Upper lobe of left lung (tissue), 6 donors: ENCODE measurements around the gene USP47. TPM values are rescaled to one million over a fixed set of nuclear protein-coding genes. Genes with fewer than 3 reads are reported as not detected.

Experiments
- ATAC-seq, 2 donors: fragments of 200-7000 bp; cut with Tn5 transposase; one replicate each; pipeline ENCODE4 v1.9.1; 2022; ENCODE audit warnings: mild to moderate bottlenecking in 2 of 2, moderate library complexity in 2 of 2; ENCODE audit not compliant: low FRiP score in 2 of 2
- DNase-seq, 2 donors: peaks; one replicate each; pipeline ENCODE4 v3.0.0-alpha.2; 2019 to 2020
- H3K27ac ChIP-seq, 4 donors: fragments of 200-600 bp; sonication (generic); one replicate each; pipeline ENCODE4 v1.5.1; 2016 to 2019
- H3K27me3 ChIP-seq, 4 donors: fragments of 200-600 bp; sonication (generic); one replicate each; pipeline ENCODE4 v1.5.1; 2017 to 2019
- H3K36me3 ChIP-seq, 4 donors: fragments of 200-600 bp; sonication (generic); one replicate each; pipeline ENCODE4 v1.5.1; 2016 to 2019
- H3K4me1 ChIP-seq, 4 donors: fragments of 200-600 bp; sonication (generic); one replicate each; pipeline ENCODE4 v1.5.1; 2018 to 2019
- H3K4me3 ChIP-seq, 4 donors: fragments of 200-600 bp; sonication (generic); one replicate each; pipeline ENCODE4 v1.5.1; 2017 to 2019; ENCODE audit warnings: mild to moderate bottlenecking in 2 of 4, moderate library complexity in 1 of 4
- H3K9me3 ChIP-seq, 4 donors: fragments of 200-600 bp; sonication (generic); one replicate each; pipeline ENCODE4 v1.5.1; 2018 to 2019
- EP300 ChIP-seq, 4 donors: sonication (generic); formaldehyde crosslinking; IDR thresholded peaks; one replicate each; pipeline ENCODE4 v1.5.1; 2017; ENCODE audit warnings: antibody characterized with exemption in 4 of 4, control low read depth in 2 of 4
- POLR2A ChIP-seq, 4 donors: fragments of 450-650 bp; IDR thresholded peaks; one replicate each; pipeline ENCODE4 v1.5.1; 2016 to 2017; ENCODE audit warnings: antibody characterized with exemption in 4 of 4, mild to moderate bottlenecking in 2 of 4
- POLR2AphosphoS5 ChIP-seq, 2 donors: sonication (generic); formaldehyde crosslinking; IDR thresholded peaks; one replicate each; pipeline ENCODE4 v1.5.1; 2017; ENCODE audit warnings: antibody characterized with exemption in 2 of 2
- WGBS, 2 donors: methylation state at CpG; one replicate each; pipeline ENCODE4 v1.1.5; 2017 to 2018; 5-methylcytosine and 5-hydroxymethylcytosine counted together
- total RNA-seq, 6 donors: library from RNA; depleted of rRNA in 4 of 6; stranded (reverse); fragments of >200 nt in 4 of 6; gene quantifications; one replicate each; pipeline versions ENCODE4 v1.1.0 to v1.2.1, GENCODE V29; 2016 to 2021
- TF ChIP-seq, protein P1 (sequence below), 6 experiments: fragments of 450-650 bp in 4 of 6; fragments of 200-600 bp in 2 of 6; sonication (generic) in 2 of 6; IDR thresholded peaks; one replicate each; pipeline ENCODE4 v1.5.1; 2016 to 2019; ENCODE audit warnings: antibody characterized with exemption in 6 of 6
- donor health status: DM: no; HTN: no; CAD: no; lungs with moderate emphysema.
- donor health status: DM: no; HTN: yes; CAD: no; lungs with severe emphysema.

The USP47 gene
- total RNA-seq, 6 donors from 2014 or later, result 32.4 to 132 (median 79.0) TPM

DNA sequence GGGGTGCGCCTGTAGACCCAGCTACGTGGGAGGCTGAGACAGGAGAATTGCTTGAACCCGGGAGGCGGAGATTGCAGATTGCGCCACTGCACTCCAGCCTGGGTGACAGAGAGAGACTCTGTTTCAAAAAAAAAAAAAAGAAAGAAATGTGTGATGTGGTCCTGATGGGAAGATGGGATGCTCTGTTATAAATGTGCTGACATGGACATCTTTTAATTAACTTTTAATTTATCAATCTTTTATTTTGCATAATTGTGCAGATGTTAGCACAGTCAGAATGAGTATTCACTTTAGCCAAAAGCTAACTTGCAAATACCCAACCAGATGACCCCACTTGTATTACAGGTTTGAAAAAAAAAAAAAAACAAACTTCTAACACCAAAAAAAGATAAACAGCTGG, 23.8 kb upstream of the USP47 start:
- no peaks in the 10 kb centered on the region for H3K27me3 ChIP-seq
- 88 to 96% methylated on average over 5 of the region's 5 CpGs for WGBS, 2 donors
- H3K27ac ChIP-seq, result peak overlapping the region in 2 of 4 donors; percentile 40 to 65
- H3K36me3 ChIP-seq, result no peaks in the 10 kb centered on the region
- TF ChIP-seq POLR2AphosphoS5 (IDR thresholded peaks at IDR 0.05) (no peak), EP300 (IDR thresholded peaks at IDR 0.05) (no peak), POLR2A (IDR thresholded peaks at IDR 0.05) (no peak)
- TF ChIP-seq, protein P1, sequence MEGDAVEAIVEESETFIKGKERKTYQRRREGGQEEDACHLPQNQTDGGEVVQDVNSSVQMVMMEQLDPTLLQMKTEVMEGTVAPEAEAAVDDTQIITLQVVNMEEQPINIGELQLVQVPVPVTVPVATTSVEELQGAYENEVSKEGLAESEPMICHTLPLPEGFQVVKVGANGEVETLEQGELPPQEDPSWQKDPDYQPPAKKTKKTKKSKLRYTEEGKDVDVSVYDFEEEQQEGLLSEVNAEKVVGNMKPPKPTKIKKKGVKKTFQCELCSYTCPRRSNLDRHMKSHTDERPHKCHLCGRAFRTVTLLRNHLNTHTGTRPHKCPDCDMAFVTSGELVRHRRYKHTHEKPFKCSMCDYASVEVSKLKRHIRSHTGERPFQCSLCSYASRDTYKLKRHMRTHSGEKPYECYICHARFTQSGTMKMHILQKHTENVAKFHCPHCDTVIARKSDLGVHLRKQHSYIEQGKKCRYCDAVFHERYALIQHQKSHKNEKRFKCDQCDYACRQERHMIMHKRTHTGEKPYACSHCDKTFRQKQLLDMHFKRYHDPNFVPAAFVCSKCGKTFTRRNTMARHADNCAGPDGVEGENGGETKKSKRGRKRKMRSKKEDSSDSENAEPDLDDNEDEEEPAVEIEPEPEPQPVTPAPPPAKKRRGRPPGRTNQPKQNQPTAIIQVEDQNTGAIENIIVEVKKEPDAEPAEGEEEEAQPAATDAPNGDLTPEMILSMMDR (IDR thresholded peaks at IDR 0.05), result no peak
- ATAC-seq (no peak), DNase-seq (no peak)
- peaks cover 0 to 10% (median 4%) of the 10 kb centered on the region in 4 donors for H3K4me1 ChIP-seq
- no peaks in the 10 kb centered on the region for H3K9me3 ChIP-seq
- no peak overlapping the region for H3K4me3 ChIP-seq

DNA sequence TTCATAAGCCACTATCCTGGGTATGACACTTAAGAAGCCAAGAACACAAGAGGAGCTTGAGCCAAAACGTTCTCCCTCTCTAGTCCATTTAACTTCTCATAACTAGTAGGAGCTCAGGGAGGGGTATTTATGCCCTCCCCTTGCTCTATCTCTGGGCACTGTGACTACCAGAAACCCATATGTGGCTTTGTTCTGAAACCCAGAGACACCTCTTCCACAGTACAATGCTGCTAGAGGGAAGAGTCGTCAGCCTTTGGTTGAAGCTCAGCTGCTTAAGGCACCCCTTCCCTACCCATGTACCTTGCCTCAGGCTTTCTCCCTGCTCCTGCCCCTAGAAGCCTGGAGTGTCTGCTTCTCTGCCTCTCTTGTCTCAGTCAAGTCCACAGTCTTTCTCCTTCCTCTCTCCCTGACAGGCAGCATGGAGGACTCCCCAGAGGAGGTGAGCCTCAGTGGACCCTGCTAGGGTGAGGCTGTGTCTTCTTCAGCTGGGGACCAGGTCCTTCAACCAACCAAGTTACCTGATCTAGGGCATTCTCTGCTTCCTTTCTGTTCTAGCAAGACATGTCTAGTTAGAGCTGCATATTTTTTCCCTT, 23.1 kb upstream of the USP47 start:
- TF ChIP-seq, protein P1 (IDR thresholded peaks at IDR 0.05), result no peak
- TF ChIP-seq POLR2AphosphoS5 (IDR thresholded peaks at IDR 0.05) (no peak), POLR2A (IDR thresholded peaks at IDR 0.05) (no peak), EP300 (IDR thresholded peaks at IDR 0.05) (no peak)
- no peak for DNase-seq
- Histone ChIP-seq H3K27ac (no peak overlapping the region), H3K27me3 (no peaks in the 10 kb centered on the region), H3K4me1 (peaks cover 0 to 10% (median 4%) of the 10 kb centered on the region in 4 donors), H3K4me3 (no peak overlapping the region), H3K9me3 (no peaks in the 10 kb centered on the region), H3K36me3 (no peaks in the 10 kb centered on the region)
- WGBS, 2 donors, result 87 to 89% methylated on average over 2 of the region's 2 CpGs
- no peak for ATAC-seq

DNA sequence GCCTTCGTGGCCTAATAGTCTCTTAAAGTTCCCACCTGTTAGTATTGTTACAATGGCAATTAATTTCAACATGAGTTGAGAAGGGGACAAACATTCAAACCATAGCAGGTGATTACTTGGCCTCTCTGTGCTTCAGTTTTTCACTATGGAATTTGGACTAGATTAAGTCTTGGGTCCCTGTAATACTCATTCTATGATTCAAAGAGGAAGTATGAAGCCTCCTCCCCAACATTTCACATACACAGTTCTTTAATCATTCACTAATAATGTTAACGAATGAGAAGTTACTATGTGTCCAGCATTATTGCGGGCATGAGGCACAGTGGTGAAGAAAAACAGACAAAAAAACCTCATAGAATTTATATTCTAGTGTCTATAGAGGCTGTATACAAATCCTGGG, 19.9 kb upstream of the USP47 start:
- H3K27ac ChIP-seq, result no peak overlapping the region
- ATAC-seq, result no peak

DNA sequence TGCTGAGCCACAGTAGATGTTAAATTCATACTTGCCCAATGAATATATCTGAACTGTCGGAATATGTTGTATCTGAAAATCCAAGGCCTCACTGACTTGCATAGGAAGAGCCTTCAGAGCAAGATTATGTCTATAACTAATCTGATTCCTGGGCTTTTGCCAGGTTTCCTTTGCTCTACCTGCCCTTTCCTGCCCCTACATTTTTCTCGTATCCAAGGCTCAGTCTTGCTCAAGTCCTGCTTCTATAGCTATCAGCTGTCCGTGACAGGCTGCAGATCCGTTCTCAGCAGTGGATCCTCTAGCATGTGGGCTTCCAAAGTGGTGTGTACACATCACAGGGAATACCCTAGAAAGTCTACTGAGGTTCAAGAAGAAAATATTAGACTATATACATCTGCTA, 18.8 kb upstream of the USP47 start:
- no peaks in the 10 kb centered on the region for H3K36me3 ChIP-seq
- WGBS, 2 donors, result 79 to 88% methylated on average over 4 of the region's 4 CpGs
- no peaks in the 10 kb centered on the region for H3K9me3 ChIP-seq
- no peak for DNase-seq
- H3K27ac ChIP-seq, result no peak overlapping the region
- TF ChIP-seq, protein P1 (IDR thresholded peaks at IDR 0.05), result no peak
- TF ChIP-seq EP300 (IDR thresholded peaks at IDR 0.05) (no peak), POLR2AphosphoS5 (IDR thresholded peaks at IDR 0.05) (no peak), POLR2A (IDR thresholded peaks at IDR 0.05) (no peak)
- no peak overlapping the region for H3K4me3 ChIP-seq
- ATAC-seq, result no peak
- no peaks in the 10 kb centered on the region for H3K27me3 ChIP-seq
- peaks cover 0 to 2% (median 0%) of the 10 kb centered on the region in 4 donors for H3K4me1 ChIP-seq

More for the DNA sequence above, 19.9 kb upstream of the USP47 start:
- Histone ChIP-seq H3K9me3 (no peaks in the 10 kb centered on the region), H3K4me3 (no peak overlapping the region), H3K36me3 (no peaks in the 10 kb centered on the region), H3K27me3 (no peaks in the 10 kb centered on the region), H3K4me1 (peaks cover 0 to 9% (median 4%) of the 10 kb centered on the region in 4 donors)
- TF ChIP-seq, protein P1 (IDR thresholded peaks at IDR 0.05), result no peak
- TF ChIP-seq POLR2AphosphoS5 (IDR thresholded peaks at IDR 0.05) (no peak), EP300 (IDR thresholded peaks at IDR 0.05) (no peak), POLR2A (IDR thresholded peaks at IDR 0.05) (no peak)
- 67 to 77% methylated on average over 3 of the region's 3 CpGs for WGBS, 2 donors
- DNase-seq, result no peak

DNA sequence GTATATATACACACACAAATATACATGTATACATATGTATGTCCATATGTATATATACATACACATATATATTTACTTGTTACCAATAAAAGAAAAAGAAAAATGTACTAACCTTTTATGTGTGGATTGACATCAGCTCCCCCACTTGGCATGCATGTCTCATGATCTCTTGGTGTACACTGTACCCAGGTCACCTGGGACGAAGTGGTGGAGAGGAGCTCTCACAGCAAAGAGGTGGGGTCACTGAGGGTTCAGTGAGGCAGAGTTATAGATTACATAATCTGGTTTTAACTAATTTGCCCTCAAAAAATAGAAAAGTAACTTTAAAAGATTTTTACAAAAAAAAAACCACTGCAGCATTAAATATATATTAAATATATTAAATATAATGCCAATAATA, 15.5 kb upstream of the USP47 start:
- Histone ChIP-seq H3K36me3 (no peaks in the 10 kb centered on the region), H3K4me1 (no peaks in the 10 kb centered on the region)
- TF ChIP-seq, protein P1 (IDR thresholded peaks at IDR 0.05), result no peak
- no peak for TF ChIP-seq POLR2A (IDR thresholded peaks at IDR 0.05)
- TF ChIP-seq POLR2AphosphoS5 (IDR thresholded peaks at IDR 0.05), result no peak
- no peak for TF ChIP-seq EP300 (IDR thresholded peaks at IDR 0.05)

More for the DNA sequence above, 15.5 kb upstream of the USP47 start:
- no peak overlapping the region for H3K27ac ChIP-seq
- no peaks in the 10 kb centered on the region for H3K9me3 ChIP-seq
- no peak for ATAC-seq
- DNase-seq, result no peak
- no peak overlapping the region for H3K4me3 ChIP-seq
- WGBS, 2 donors, result 84% methylated on average over 1 of the region's 1 CpG
- H3K27me3 ChIP-seq, result no peaks in the 10 kb centered on the region
